ENCODE results near the gene GFER.

Gene GFER

GRCh38 chr16:2028620-2029220, 44.7 kb downstream of the GFER start:
- peaks cover 10% of the 10 kb centered on the region for H4K20me1 ChIP-seq (ENCODE audit: insufficient read depth, low read length)
- no peak for DNase-seq
- H3K27me3 ChIP-seq (ENCODE audit: insufficient read depth, low read length, poor library complexity), result peaks cover 33% of the 10 kb centered on the region
- ATAC-seq (ENCODE audit: insufficient read depth, low read depth), result no peak
- peaks cover 6% of the 10 kb centered on the region for H3K4me1 ChIP-seq (ENCODE audit: insufficient read depth, low read length)
- no peak overlapping the region for H3K4me2 ChIP-seq (ENCODE audit: insufficient read depth, low read length)
- no peak overlapping the region for H3K9ac ChIP-seq (ENCODE audit: low read depth, low read length)
- H3K4me3 ChIP-seq (ENCODE audit: low read depth in 1 of 2, low read length in 2 of 2), result no peak overlapping the region
- no peak overlapping the region for H3K27ac ChIP-seq (ENCODE audit: low read length)
- no peaks in the 10 kb centered on the region for H3K9me3 ChIP-seq (ENCODE audit: insufficient read depth, low read length, severe bottlenecking)
- no peak for TF ChIP-seq CTCF (IDR thresholded peaks at IDR 0.05; ENCODE audit: borderline replicate concordance, extremely low read depth, low read length, poor library complexity, severe bottlenecking)
- no peak for TF ChIP-seq EZH2 (IDR thresholded peaks at IDR 0.05; ENCODE audit: borderline replicate concordance, low read depth, low read length, severe bottlenecking)
- H3K36me3 ChIP-seq (ENCODE audit: insufficient read depth, low read length), result no peaks in the 10 kb centered on the region
- H3K79me2 ChIP-seq (ENCODE audit: insufficient read depth, low read length), result no peaks in the 10 kb centered on the region
- H2AFZ ChIP-seq (ENCODE audit: low read depth, low read length), result no peak overlapping the region

GRCh38 chr16:2029350-2029749, 45.4 kb downstream of the GFER start:
- Histone ChIP-seq H3K79me2 (ENCODE audit: insufficient read depth, low read length) (no peaks in the 10 kb centered on the region), H3K9ac (ENCODE audit: low read depth, low read length) (no peak overlapping the region), H3K36me3 (ENCODE audit: insufficient read depth, low read length) (no peaks in the 10 kb centered on the region), H3K27me3 (ENCODE audit: insufficient read depth, low read length, poor library complexity) (peaks cover 33% of the 10 kb centered on the region), H3K4me3 (ENCODE audit: low read depth in 1 of 2, low read length in 2 of 2) (no peak overlapping the region), H2AFZ (ENCODE audit: low read depth, low read length) (no peak overlapping the region), H4K20me1 (ENCODE audit: insufficient read depth, low read length) (peaks cover 10% of the 10 kb centered on the region), H3K4me2 (ENCODE audit: insufficient read depth, low read length) (no peak overlapping the region), H3K4me1 (ENCODE audit: insufficient read depth, low read length) (peaks cover 2% of the 10 kb centered on the region; the same call in 1 of the 2 replicates), H3K27ac (ENCODE audit: low read length) (no peak overlapping the region), H3K9me3 (ENCODE audit: insufficient read depth, low read length, severe bottlenecking) (no peaks in the 10 kb centered on the region)
- DNase-seq, result no peak
- TF ChIP-seq CTCF (IDR thresholded peaks at IDR 0.05; ENCODE audit: borderline replicate concordance, extremely low read depth, low read length, poor library complexity, severe bottlenecking), result no peak
- TF ChIP-seq EZH2 (IDR thresholded peaks at IDR 0.05; ENCODE audit: borderline replicate concordance, low read depth, low read length, severe bottlenecking), result no peak
- ATAC-seq (ENCODE audit: insufficient read depth, low read depth), result no peak

- H3K4me1 ChIP-seq (ENCODE audit: insufficient read depth, low read length), result peaks cover 2% of the 10 kb centered on the region; the same call in 1 of the 2 replicates
- no peak overlapping the region for H3K4me2 ChIP-seq (ENCODE audit: insufficient read depth, low read length)
- DNase-seq (no peak), ATAC-seq (ENCODE audit: insufficient read depth, low read depth) (no peak)
- H3K36me3 ChIP-seq (ENCODE audit: insufficient read depth, low read length), result no peaks in the 10 kb centered on the region
- H3K27me3 ChIP-seq (ENCODE audit: insufficient read depth, low read length, poor library complexity), result peaks cover 33% of the 10 kb centered on the region
- no peak overlapping the region for H3K4me3 ChIP-seq (ENCODE audit: low read depth in 1 of 2, low read length in 2 of 2)
- TF ChIP-seq CTCF (IDR thresholded peaks at IDR 0.05; ENCODE audit: borderline replicate concordance, extremely low read depth, low read length, poor library complexity, severe bottlenecking), result no peak
- no peak for TF ChIP-seq EZH2 (IDR thresholded peaks at IDR 0.05; ENCODE audit: borderline replicate concordance, low read depth, low read length, severe bottlenecking)
- H3K27ac ChIP-seq (ENCODE audit: low read length), result no peak overlapping the region
- no peak overlapping the region for H3K9ac ChIP-seq (ENCODE audit: low read depth, low read length)
- no peaks in the 10 kb centered on the region for H3K79me2 ChIP-seq (ENCODE audit: insufficient read depth, low read length)
- no peaks in the 10 kb centered on the region for H3K9me3 ChIP-seq (ENCODE audit: insufficient read depth, low read length, severe bottlenecking)
- H4K20me1 ChIP-seq (ENCODE audit: insufficient read depth, low read length), result peaks cover 10% of the 10 kb centered on the region
- H2AFZ ChIP-seq (ENCODE audit: low read depth, low read length), result no peak overlapping the region
These were observed 46.0 kb downstream of the GFER start for GRCh38 chr16:2030036-2030435.

All from DND-41 (cell line).